Ascending aorta (tissue), 2 donors: Measurements from ENCODE around the gene CCDC106. TPM values are rescaled to one million over a fixed set of nuclear protein-coding genes. Genes with fewer than 3 reads are reported as not detected.

Source experiments
- DNase-seq, 2 donors: peaks; one replicate each; pipeline ENCODE4 v3.0.0-alpha.2; 2019; ENCODE audit warnings: low spot score in 2 of 2
- H3K27ac ChIP-seq, 2 donors: fragments of 200-600 bp; sonication (generic); one replicate each; pipeline ENCODE4 v1.5.1; 2016 to 2017; ENCODE audit warnings: mild to moderate bottlenecking in 1 of 2
- H3K27me3 ChIP-seq: fragments of 200-600 bp; sonication (generic); one replicate; pipeline ENCODE4 v1.5.1; 2017
- H3K36me3 ChIP-seq, 2 donors: fragments of 200-600 bp; sonication (generic); one replicate each; pipeline ENCODE4 v1.5.1; 2016
- H3K4me1 ChIP-seq, 2 donors: fragments of 200-600 bp; sonication (generic); one replicate each; pipeline ENCODE4 v1.5.1; 2016 to 2017; ENCODE audit warnings: mild to moderate bottlenecking in 1 of 2
- H3K4me3 ChIP-seq, 2 donors: fragments of 200-600 bp; sonication (generic); one replicate each; pipeline ENCODE4 v1.5.1; 2016 to 2017; ENCODE audit warnings: mild to moderate bottlenecking in 1 of 2
- H3K9me3 ChIP-seq, 2 donors: fragments of 200-600 bp; sonication (generic); one replicate each; pipeline ENCODE4 v1.5.1; 2016
- intact Hi-C: fragments of 100-400 bp; cut with DNase I; formaldehyde crosslinking; loops from one replicate; pipeline ENCODE4 v1.15.1; 2023
- total RNA-seq: library from RNA; depleted of rRNA; stranded (reverse); fragments of >200 nt; gene quantifications from one replicate; pipeline ENCODE4 v1.1.0, GENCODE V29; 2016
- TF ChIP-seq, protein P1 (sequence below), 3 experiments: fragments of 200-600 bp in 2 of 3; fragments of 450-650 bp in 1 of 3; sonication (generic) in 2 of 3; IDR thresholded peaks; one replicate each; pipeline ENCODE4 v1.5.1; 2016 to 2019; ENCODE audit warnings: antibody characterized with exemption in 3 of 3, mild to moderate bottlenecking in 1 of 3, moderate library complexity in 1 of 3

CCDC106 gene
- total RNA-seq, 1 donor from 2014 or later = 27.6 TPM

DNA sequence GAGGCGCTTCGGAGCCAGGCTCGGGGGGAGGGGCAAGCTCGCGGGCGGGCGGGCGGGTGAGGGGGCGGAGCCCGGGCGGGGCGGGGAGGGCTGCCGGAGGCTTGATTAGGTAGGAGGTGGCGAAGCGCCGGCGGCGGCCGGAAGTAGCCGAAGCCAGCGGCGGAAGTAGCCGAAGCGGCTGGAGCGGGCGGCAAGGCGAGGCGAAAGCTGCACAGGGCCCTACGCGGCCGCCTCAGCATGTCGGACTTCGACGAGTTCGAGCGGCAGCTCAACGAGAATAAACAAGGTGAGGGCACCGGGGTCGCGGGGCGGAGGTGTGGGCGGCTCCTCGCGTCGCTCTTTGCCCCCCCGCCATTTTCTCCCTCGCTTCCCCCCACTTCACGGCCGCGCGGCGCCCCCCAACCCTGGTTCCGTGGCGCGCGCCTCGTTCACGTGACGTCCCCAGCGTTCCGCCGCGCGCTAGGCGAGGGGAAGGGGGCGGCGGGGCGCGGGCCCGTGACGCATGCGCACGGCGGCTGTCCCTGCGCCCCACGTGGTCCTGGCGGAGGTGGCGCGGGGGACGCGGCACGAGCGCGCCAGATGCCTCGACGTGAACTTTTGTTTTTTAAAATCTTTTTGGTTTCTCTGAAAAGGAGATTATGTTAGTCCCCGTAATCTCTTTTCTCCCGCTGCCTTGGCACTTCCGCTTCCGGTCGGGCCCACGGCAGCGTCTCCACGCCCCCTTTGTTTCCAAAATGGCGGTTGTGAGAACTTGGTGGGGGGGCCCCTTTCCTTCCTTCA, 7.0 kb downstream of the CCDC106 start, which contains the start of gene U2AF2:
Gene U2AF2 (plus strand): TSS at position 168 of the 780 bp plus-strand sequence. CDS start 70 bp downstream, at position 238.
- no peaks in the 10 kb centered on the region for H3K9me3 ChIP-seq
- H3K27ac ChIP-seq = peak within 1 kb of the TSS; percentile 97
- H3K4me1 ChIP-seq = peaks cover 21 to 41% of the 10 kb centered on the region in 2 donors
- peaks cover 10 to 11% of the 10 kb centered on the region in 2 donors for H3K36me3 ChIP-seq
- TF ChIP-seq, protein P1, sequence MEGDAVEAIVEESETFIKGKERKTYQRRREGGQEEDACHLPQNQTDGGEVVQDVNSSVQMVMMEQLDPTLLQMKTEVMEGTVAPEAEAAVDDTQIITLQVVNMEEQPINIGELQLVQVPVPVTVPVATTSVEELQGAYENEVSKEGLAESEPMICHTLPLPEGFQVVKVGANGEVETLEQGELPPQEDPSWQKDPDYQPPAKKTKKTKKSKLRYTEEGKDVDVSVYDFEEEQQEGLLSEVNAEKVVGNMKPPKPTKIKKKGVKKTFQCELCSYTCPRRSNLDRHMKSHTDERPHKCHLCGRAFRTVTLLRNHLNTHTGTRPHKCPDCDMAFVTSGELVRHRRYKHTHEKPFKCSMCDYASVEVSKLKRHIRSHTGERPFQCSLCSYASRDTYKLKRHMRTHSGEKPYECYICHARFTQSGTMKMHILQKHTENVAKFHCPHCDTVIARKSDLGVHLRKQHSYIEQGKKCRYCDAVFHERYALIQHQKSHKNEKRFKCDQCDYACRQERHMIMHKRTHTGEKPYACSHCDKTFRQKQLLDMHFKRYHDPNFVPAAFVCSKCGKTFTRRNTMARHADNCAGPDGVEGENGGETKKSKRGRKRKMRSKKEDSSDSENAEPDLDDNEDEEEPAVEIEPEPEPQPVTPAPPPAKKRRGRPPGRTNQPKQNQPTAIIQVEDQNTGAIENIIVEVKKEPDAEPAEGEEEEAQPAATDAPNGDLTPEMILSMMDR (IDR thresholded peaks at IDR 0.05) = no peak
- intact Hi-C loops = loop anchor here (1.0 to 10.0 kb wide), 6 partner anchors 20 to 1460 kb away; partner anchors contain the start of genes EPN1, LENG8, PPP1R12C and PPP6R1
- H3K4me3 ChIP-seq = peak within 1 kb of the TSS; percentile 77 to 89
- peak; percentile 79 to 97 for DNase-seq
- no peaks in the 10 kb centered on the region for H3K27me3 ChIP-seq

DNA sequence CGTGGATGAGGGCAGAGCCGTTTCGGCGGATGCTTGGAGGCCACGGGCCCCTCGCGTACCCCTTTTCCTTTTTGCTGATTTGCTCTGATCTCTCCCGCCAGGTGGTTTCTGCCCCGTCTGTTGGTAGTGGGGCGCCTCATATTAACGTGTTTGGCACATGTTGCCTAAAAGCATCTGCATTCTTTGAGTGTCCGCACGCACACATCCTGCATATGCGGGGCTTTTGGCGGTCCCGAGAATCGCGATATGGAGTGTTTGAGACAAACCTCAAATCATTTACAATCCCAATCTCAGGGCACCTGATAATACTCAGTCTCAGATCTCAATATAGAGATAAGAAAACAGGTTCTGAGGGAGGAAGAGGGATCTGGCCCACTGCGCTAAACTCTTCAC, 7.6 kb downstream of the CCDC106 start:
- H3K36me3 ChIP-seq = peaks cover 16% of the 10 kb centered on the region in 2 donors
- intact Hi-C loops = loop anchor here (2.0 to 10.0 kb wide), 4 partner anchors 19 to 1461 kb away; partner anchors contain the start of genes EPN1, PPP1R12C, TSEN34 and ZNF784
- peak overlapping the region; percentile 77 to 89 for H3K4me3 ChIP-seq
- peaks cover 21 to 41% of the 10 kb centered on the region in 2 donors for H3K4me1 ChIP-seq
- no peak for DNase-seq
- H3K27ac ChIP-seq = peak overlapping the region; percentile 97
- H3K27me3 ChIP-seq = no peaks in the 10 kb centered on the region
- no peaks in the 10 kb centered on the region for H3K9me3 ChIP-seq
- TF ChIP-seq, protein P1 (IDR thresholded peaks at IDR 0.05) = no peak

DNA sequence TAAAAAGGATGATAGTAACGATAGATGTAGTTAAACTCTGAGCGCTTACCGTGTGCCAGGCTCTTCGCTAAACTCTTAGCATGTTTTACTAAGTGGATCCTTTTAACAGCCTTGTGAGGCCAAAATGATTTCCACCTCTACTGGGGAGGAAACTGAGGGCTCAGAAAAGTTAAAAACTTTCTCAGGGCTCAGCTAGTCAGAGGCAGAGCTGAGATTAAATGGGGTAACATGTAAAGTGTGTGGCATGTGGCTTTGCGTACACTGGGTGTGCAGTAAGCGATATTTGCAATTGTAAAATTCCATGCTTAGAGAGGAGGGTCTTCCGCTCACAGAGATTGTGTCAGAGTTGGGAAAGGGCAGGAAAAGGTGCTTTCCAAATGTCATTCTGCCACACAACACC, 8.5 kb downstream of the CCDC106 start:
- peak overlapping the region; percentile 77 to 89 for H3K4me3 ChIP-seq
- H3K27ac ChIP-seq = no peak overlapping the region
- no peak for DNase-seq
- TF ChIP-seq, protein P1 (IDR thresholded peaks at IDR 0.05) = no peak
- intact Hi-C loops = loop anchor here (10.0 kb wide), 2 partner anchors 542 to 1462 kb away; partner anchors contain the start of genes PPP1R12C and TSEN34
- no peaks in the 10 kb centered on the region for H3K27me3 ChIP-seq
- H3K9me3 ChIP-seq = no peaks in the 10 kb centered on the region
- peaks cover 25% of the 10 kb centered on the region in 2 donors for H3K36me3 ChIP-seq
- peaks cover 21 to 41% of the 10 kb centered on the region in 2 donors for H3K4me1 ChIP-seq

DNA sequence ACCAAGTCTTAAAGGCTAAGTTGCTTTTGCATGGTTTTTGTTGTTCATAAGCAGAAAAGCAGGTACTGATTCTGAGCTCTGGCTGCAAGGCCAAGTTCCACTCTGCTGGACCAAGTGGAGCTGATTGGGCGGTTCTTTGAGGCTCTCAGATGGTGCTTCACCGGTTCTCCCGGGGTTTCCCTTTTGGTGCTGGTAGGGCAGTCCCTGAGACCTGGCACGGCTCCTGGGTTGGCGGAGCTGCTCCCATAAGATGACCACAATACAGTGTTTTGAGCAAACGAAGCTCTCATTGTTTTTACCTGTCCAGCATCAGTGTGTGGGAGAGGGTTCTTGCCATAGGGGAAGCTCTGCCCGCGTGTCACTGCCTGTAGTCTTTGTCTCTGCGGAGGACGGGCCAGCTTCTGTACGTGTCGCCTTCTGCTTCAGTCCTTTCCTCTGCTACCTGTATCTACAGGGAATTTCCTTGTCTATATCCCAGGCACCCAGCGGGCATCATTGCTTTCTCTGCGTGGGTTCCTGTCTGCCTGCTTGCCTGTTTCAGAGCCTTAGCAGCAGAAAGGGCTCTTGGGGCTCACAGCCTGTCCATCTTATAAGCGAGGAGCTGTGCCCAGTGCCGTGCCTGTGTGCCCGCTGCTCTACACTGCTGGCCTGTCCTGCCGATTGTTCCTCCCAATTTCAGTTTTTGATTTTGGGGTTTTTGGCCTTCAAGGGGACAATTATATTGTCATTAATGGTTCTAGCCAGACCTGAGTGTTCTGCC, 9.2 kb downstream of the CCDC106 start:
- peak overlapping the region; percentile 77 to 89 for H3K4me3 ChIP-seq
- H3K27me3 ChIP-seq = no peaks in the 10 kb centered on the region
- TF ChIP-seq, protein P1 (IDR thresholded peaks at IDR 0.05) = no peak
- no peak for DNase-seq
- H3K9me3 ChIP-seq = no peaks in the 10 kb centered on the region
- intact Hi-C loops = loop anchor here (10.0 kb wide), 2 partner anchors 542 to 1462 kb away; partner anchors contain the start of genes PPP1R12C and TSEN34
- peaks cover 21 to 41% of the 10 kb centered on the region in 2 donors for H3K4me1 ChIP-seq
- H3K36me3 ChIP-seq = peaks cover 31 to 32% of the 10 kb centered on the region in 2 donors
- H3K27ac ChIP-seq = no peak overlapping the region

DNA sequence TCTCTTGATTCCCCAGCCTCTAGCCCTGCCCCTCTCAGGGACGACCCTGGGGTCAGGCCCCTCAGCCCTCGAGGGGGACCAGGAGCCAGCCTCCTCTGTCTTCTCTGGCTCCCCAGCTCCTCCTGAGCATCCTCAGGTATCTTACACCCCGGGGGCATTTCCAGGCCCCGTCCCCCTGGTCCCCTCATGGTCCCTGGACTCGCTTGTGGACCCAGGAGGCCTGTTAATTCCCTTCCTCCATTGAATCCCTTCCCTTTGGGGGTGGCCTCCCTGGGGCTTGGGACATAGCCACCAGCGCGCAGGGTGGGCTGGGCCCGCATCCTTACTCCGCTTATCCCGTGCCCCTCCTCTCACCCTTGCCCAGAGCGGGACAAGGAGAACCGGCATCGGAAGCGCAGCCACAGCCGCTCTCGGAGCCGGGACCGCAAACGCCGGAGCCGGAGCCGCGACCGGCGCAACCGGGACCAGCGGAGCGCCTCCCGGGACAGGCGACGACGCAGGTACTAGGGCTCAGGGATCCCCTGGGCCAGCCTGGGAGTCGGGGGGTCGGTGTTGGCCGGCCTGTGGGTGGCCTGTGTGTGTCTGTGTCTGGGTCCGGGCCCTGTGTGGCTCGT, 10.9 kb downstream of the CCDC106 start:
- intact Hi-C loops = loop anchor here (10.0 kb wide), 2 partner anchors 544 to 1464 kb away; partner anchors contain the start of genes PPP1R12C and TSEN34
- H3K27me3 ChIP-seq = no peaks in the 10 kb centered on the region
- no peak overlapping the region for H3K4me3 ChIP-seq
- H3K27ac ChIP-seq = no peak overlapping the region
- DNase-seq = no peak
- peaks cover 49% of the 10 kb centered on the region in 2 donors for H3K36me3 ChIP-seq
- TF ChIP-seq, protein P1 (IDR thresholded peaks at IDR 0.05) = no peak
- peaks cover 21 to 41% of the 10 kb centered on the region in 2 donors for H3K4me1 ChIP-seq
- no peaks in the 10 kb centered on the region for H3K9me3 ChIP-seq
